GM23248 (cell line): Measurements from ENCODE around the gene CUX1. TPM values are rescaled to one million over a fixed set of nuclear protein-coding genes. Genes with fewer than 3 reads are reported as not detected.

ENCODE experiments used
- DNase-seq: peaks from one replicate; pipeline ENCODE4 v3.0.0-alpha.2; 2015
- H2AFZ ChIP-seq: fragments of 200-600 bp; sonication (generic); 2 replicates; pipeline ENCODE4 v1.6.1; 2016; ENCODE audit warnings: antibody characterized with exemption
- H3F3A ChIP-seq: fragments of 200-600 bp; sonication (generic); 2 replicates; pipeline ENCODE4 v1.6.1; 2016; ENCODE audit warnings: mild to moderate bottlenecking, antibody characterized with exemption, mixed run types; ENCODE audit not compliant: insufficient read depth
- H3K27ac ChIP-seq: fragments of 200-600 bp; sonication (generic); 2 replicates; pipeline ENCODE4 v1.5.1; 2016; ENCODE audit warnings: mild to moderate bottlenecking
- H3K27me3 ChIP-seq: fragments of 200-600 bp; sonication (generic); replicated peaks from 2 replicates; pipeline ENCODE4 v1.6.1; 2016; ENCODE audit warnings: mild to moderate bottlenecking; ENCODE audit not compliant: insufficient read depth
- H3K36me3 ChIP-seq: fragments of 200-600 bp; sonication (generic); 2 replicates; pipeline ENCODE4 v1.6.1; 2016; ENCODE audit warnings: low read depth, mild to moderate bottlenecking
- H3K4me1 ChIP-seq: fragments of 200-600 bp; sonication (generic); 2 replicates; pipeline ENCODE4 v1.6.1; 2016; ENCODE audit warnings: mild to moderate bottlenecking; ENCODE audit not compliant: insufficient read depth
- H3K4me2 ChIP-seq: fragments of 200-600 bp; sonication (generic); one replicate; pipeline ENCODE4 v1.6.1; 2016; ENCODE audit warnings: mild to moderate bottlenecking; ENCODE audit not compliant: unreplicated experiment
- H3K4me3 ChIP-seq: fragments of 200-600 bp; sonication (generic); 2 replicates; pipeline ENCODE4 v1.5.1; 2016; ENCODE audit warnings: mild to moderate bottlenecking
- H3K79me2 ChIP-seq: fragments of 200-600 bp; sonication (generic); 2 replicates; pipeline ENCODE4 v1.6.1; 2016; ENCODE audit warnings: mild to moderate bottlenecking; ENCODE audit not compliant: insufficient read depth
- H3K9ac ChIP-seq: fragments of 200-600 bp; sonication (generic); 2 replicates; pipeline ENCODE4 v1.6.1; 2016; ENCODE audit warnings: mild to moderate bottlenecking
- H3K9me2 ChIP-seq: fragments of 200-600 bp; sonication (generic); 2 replicates; pipeline ENCODE4 v1.6.1; 2016; ENCODE audit warnings: mixed run types, mild to moderate bottlenecking, moderate library complexity; ENCODE audit not compliant: insufficient read depth
- H3K9me3 ChIP-seq: fragments of 200-600 bp; sonication (generic); one replicate; pipeline ENCODE4 v1.6.1; 2017; ENCODE audit warnings: low read depth
- H4K20me1 ChIP-seq: fragments of 200-600 bp; sonication (generic); 2 replicates; pipeline ENCODE4 v1.6.0; 2016; ENCODE audit not compliant: insufficient read depth
- EZH2 ChIP-seq: fragments of 200-600 bp; sonication (generic); IDR thresholded peaks from 2 replicates; pipeline ENCODE4 v1.6.1; 2018; ENCODE audit warnings: antibody characterized with exemption, mild to moderate bottlenecking; ENCODE audit not compliant: insufficient read depth, poor library complexity, severe bottlenecking
- EZH2phosphoT487 ChIP-seq: fragments of 200-600 bp; sonication (generic); IDR thresholded peaks from 2 replicates; pipeline ENCODE4 v1.6.1; 2018; ENCODE audit warnings: antibody characterized with exemption, moderate library complexity, mild to moderate bottlenecking, low read depth; ENCODE audit not compliant: insufficient read depth
- WGBS, 2 experiments: methylation state at CpG; one replicate each; pipeline ENCODE4 v1.1.6; 2015 to 2017; ENCODE audit warnings: low lambda C conversion rate in 2 of 2, low coverage in 1 of 2; ENCODE audit errors: missing lambda C conversion rate in 2 of 2; 5-methylcytosine and 5-hydroxymethylcytosine counted together
- in situ Hi-C: fragments of 300-500 bp; cut with MboI; formaldehyde crosslinking; loops from 2 replicates; pipeline ENCODE4 v1.15.0; 2020
- polyA plus RNA-seq: library from polyadenylated mRNA; unstranded; fragments of >200 nt; fragmentation: Nextera tagmentation; extraction: Ambion mirVana; gene quantifications from 2 replicates; pipeline ENCODE4 v1.2.1, GENCODE V29; 2016
- total RNA-seq: library from RNA; depleted of rRNA; stranded (reverse); fragments of >200 nt; shearing (Covaris generic); gene quantifications from 2 replicates; pipeline ENCODE4 v1.2.3, GENCODE V29; 2014

Gene CUX1
- total and polyA plus RNA-seq, 2 experiments from 2014 or later: 30.2 to 34.9 TPM

- H3K9me3 ChIP-seq: no peaks in the 10 kb centered on the region
- H3F3A ChIP-seq: peaks cover 14% of the 10 kb centered on the region
- TF ChIP-seq EZH2 (no peak), EZH2phosphoT487 (no peak)
- no peak for DNase-seq
- peaks cover 87% of the 10 kb centered on the region for H3K79me2 ChIP-seq
- H3K27me3 ChIP-seq: no peaks in the 10 kb centered on the region
- no peaks in the 10 kb centered on the region for H3K9me2 ChIP-seq
- H2AFZ ChIP-seq: peak overlapping the region; percentile 13; the same call in 1 of the 2 replicates
- 0 out of 2 replicates have a peak overlapping the region, but pooled peaks have one; percentile 1 for H3K9ac ChIP-seq
- H3K4me3 ChIP-seq: no peak overlapping the region; the same call in 1 of the 2 replicates
- H3K27ac ChIP-seq: 0 out of 2 replicates have a peak overlapping the region, but pooled peaks have one; percentile 6
- WGBS, 2 experiments: 64 to 65% methylated on average over 19 to 20 of the region's 20 CpGs
- in situ Hi-C loops: no loop called here
- no peaks in the 10 kb centered on the region for H3K36me3 ChIP-seq
- no peak overlapping the region for H3K4me2 ChIP-seq
- no peaks in the 10 kb centered on the region; the same call in 1 of the 2 replicates for H4K20me1 ChIP-seq
- H3K4me1 ChIP-seq: peaks cover 19% of the 10 kb centered on the region
Measured at GRCh38 chr7:101858437-101859385, 41.3 kb downstream of the CUX1 start.

DNA sequence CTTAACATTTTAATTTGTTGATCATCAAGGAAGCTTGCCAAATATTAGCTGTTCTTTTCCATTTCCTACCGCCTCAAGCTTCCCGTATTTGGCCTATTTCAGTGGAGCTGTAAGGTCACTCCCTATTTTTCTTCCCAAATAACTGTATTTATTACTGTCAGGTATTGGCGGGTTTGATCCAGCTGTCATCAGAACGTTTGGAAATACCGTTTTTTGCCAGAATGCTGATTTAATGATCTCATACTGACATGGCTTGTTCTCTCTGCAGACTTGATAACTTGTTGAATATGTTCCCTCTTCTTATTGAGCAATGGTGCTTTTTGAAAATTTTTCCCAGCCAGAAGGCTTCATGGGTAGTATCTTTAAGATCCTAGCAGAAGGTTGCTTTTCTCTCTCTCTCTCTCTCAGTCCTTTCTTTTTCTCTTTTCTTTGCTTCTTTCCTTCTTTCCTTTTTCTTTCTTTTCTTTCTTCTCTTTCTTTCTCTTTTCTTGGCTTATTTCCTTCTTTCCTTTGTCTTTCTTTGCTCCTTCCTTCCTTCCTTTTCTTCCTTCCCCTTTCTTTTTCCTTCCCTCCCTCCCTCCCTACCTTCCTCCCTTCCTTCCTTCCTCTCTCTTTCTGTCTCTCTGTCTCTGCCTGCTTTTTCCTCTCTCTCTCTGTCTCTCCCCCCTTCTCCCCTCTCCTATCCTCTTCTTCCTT, 42.1 kb downstream of the CUX1 start:
- TF ChIP-seq EZH2phosphoT487: no peak
- no peak for TF ChIP-seq EZH2
- Histone ChIP-seq H3K9ac (0 out of 2 replicates have a peak overlapping the region, but pooled peaks have one; percentile 12), H3K79me2 (peaks cover 87% of the 10 kb centered on the region), H3K9me3 (no peaks in the 10 kb centered on the region), H3K4me1 (peaks cover 19% of the 10 kb centered on the region), H4K20me1 (no peaks in the 10 kb centered on the region; the same call in 1 of the 2 replicates), H3K27ac (peak overlapping the region; percentile 6; the same call in 1 of the 2 replicates), H2AFZ (peak overlapping the region; percentile 13; the same call in 1 of the 2 replicates), H3K4me3 (no peak overlapping the region; the same call in 1 of the 2 replicates), H3K9me2 (no peaks in the 10 kb centered on the region), H3K4me2 (peak overlapping the region; percentile 31), H3K27me3 (no peaks in the 10 kb centered on the region), H3F3A (peaks cover 14% of the 10 kb centered on the region), H3K36me3 (no peaks in the 10 kb centered on the region)
- in situ Hi-C loops: no loop called here
- peak; percentile 62 for DNase-seq
- 10 to 11% methylated on average over 5 of the region's 5 CpGs for WGBS, 2 experiments

DNA sequence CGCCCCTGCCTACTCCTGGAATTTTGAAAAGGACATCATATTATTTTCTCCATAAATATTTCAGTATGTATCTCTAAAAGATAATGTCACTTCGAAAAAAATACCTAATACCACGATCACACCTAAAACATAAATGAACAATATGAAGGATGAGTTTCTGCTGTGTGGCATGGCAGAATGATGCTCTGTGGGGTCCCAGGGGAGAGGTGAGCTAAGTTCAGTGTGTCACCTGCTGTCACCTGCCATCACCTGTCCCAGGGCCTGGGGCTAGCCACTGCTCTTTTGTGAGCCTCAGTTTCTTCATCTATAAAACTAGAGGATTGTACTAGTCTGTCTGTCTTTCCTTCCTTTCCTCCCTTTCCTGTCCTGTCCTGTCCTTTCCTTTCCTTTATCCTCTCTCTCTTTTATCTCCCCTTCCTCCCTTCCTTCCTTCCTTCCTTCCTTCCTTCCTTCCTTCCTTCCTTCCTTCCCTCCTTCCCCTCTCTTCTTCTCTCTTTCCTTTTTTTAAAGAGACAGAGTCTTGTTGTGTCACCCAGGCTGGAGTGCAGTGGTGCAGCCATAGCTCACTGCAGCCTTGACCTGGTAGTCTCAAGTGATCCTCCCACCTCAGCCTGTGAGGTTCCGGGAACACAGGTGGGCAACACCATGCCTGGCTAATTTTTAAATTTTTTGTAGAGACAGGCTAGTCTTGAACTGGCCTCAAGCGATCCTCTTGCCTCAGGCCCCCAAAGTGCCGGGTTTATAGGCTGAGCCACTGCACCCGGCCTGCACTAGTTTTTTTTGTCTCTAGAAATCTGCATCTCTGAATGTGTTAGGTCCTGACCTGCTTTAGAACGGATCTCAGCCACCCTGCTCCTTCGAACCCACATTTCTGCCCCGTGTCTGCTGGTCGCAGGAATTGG, 43.1 kb downstream of the CUX1 start:
- Histone ChIP-seq H3K4me1 (peaks cover 19% of the 10 kb centered on the region), H3K27ac (no peak overlapping the region), H3K4me3 (no peak overlapping the region), H3K27me3 (no peaks in the 10 kb centered on the region), H2AFZ (no peak overlapping the region), H3K79me2 (peaks cover 87% of the 10 kb centered on the region), H3K9ac (no peak overlapping the region), H3K9me2 (no peaks in the 10 kb centered on the region), H3K9me3 (no peaks in the 10 kb centered on the region), H3K36me3 (no peaks in the 10 kb centered on the region), H3K4me2 (no peak overlapping the region), H4K20me1 (no peaks in the 10 kb centered on the region; the same call in 1 of the 2 replicates), H3F3A (peaks cover 14% of the 10 kb centered on the region)
- no peak for DNase-seq
- TF ChIP-seq EZH2phosphoT487: no peak
- TF ChIP-seq EZH2: no peak
- in situ Hi-C loops: no loop called here
- 95 to 96% methylated on average over 11 of the region's 11 CpGs for WGBS, 2 experiments
